GM12892 (cell line): ENCODE data around the gene SHISA7.
A peak's percentile ranks its signal among the peaks of the same experiment; 100 is the strongest.
"Not testable (repeated sequence)": the region's sequence is repeated elsewhere in the genome, so short reads cannot be mapped to it uniquely, and the experiment has no call there.

Experiments
- DNase-seq: peaks from one replicate; pipeline ENCODE4 v3.0.0; 2011; ENCODE audit not compliant: insufficient read length
- FAIRE-seq: peaks from 2 replicates; lab custom pipeline; 2011; peaks lifted over from hg19 to GRCh38; lab: Jason Lieb, UNC
- POLR2A ChIP-seq: IDR thresholded peaks from 2 replicates; pipeline ENCODE4 v1.6.1; 2011; ENCODE audit warnings: low read depth, low read length, control low read depth
- POLR2AphosphoS5 ChIP-seq: IDR thresholded peaks from 2 replicates; pipeline ENCODE4 v1.6.1; 2011; ENCODE audit warnings: low read depth, low read length, control low read depth
- TAF1 ChIP-seq: IDR thresholded peaks from 2 replicates; pipeline ENCODE4 v1.6.1; 2011; ENCODE audit warnings: low read depth, mild to moderate bottlenecking, control low read depth, low read length, borderline replicate concordance

Gene SHISA7

DNA sequence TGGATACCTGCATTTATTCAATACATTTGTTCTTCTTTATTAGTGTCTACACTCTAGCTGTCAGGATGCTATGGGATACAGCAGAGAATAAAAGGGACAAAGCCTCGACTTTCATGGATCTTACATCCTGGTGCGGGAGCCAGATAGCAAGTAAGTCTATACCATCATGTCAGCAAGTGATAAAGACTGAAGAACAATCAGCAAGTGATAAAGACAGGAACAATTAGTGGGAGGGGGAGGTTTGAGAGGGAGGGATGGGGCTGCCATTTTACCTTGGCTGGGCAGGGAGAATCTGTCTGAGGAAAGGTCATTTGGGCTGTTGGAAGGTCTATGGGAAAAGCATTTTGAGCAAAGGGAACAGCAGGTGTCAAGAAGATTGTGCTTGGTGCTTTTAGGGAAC is 32.9 kb downstream of the SHISA7 start:
- TF ChIP-seq TAF1 (no peak), POLR2A (no peak), POLR2AphosphoS5 (no peak)
- no peak for DNase-seq
- FAIRE-seq = no peak

DNA sequence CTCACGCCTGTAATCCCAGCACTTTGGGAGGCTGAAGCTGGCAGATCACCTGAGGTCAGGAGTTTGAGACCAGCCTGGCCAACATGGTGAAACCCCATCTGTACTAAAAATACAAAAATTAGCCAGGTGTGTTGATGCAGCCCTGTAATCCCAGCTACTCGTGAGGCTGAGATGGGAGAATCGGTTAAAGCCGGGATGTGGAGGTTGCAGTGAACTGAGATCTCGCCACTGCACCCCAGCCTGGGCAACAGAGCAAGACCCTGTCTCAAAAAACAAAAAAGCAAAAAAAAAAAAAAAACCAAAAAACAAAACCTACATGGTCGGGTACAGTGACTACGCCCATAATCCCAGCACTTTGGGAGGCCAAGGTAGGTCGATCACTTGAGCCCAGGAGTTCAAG is 33.9 kb downstream of the SHISA7 start:
- not testable (repeated sequence) for DNase-seq, FAIRE-seq

DNA sequence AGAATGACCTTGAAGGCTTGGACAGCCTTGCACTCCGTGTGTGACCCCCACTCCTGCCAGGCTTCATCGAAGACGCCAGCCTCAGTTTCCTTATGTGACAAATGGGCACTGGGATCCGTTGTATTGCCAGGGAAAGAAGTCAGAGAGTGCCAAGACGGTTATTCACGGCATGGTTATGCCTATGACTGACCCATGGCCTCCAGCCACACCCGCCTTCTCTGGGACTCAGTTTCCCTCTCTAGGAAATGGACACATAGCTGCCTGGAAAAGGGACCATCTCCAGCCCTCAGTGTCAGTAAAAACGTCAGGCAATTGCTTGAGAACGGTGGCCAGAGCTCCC is 34.6 kb downstream of the SHISA7 start:
- FAIRE-seq = no peak
- no peak for TF ChIP-seq POLR2A
- TF ChIP-seq TAF1 = no peak
- no peak for TF ChIP-seq POLR2AphosphoS5

DNA sequence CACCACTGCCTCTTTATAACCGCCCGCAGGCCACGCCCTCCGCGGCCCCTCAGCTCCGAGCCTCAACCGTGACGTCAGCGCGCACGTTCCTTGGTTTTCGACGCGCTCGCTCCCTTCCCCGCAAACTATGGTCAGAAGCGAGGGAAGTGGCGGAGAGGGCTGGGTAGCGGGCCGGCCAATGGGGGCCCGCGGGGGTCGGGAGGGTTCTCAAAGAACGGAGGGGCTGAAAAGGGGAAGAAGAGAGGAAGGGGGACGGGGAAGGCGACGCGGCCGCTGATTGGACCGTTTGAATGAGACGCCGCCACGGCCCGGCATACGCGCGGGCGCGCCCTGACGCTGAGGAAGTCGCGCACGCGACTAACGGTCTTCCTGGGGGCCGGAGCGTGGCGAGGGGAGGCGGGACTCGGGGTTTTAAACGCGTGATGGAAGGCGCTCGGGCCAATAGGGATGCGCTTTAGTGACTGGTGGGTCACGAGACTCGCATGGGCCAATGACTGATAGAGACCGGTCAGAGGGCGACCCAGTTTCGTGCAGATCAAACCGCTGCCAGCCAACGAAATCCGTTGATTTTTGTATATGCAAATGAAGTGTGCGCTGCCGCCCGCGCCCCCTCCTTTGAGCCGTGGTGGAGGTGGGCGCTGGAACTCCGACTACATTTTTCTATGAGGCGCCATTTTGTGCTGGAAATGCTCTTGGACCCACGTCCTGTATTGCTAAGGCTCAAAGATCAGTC is 35.1 kb downstream of the SHISA7 start:
- peak; percentile 89 for FAIRE-seq
- no peak for TF ChIP-seq TAF1
- TF ChIP-seq POLR2A = peak; percentile 53
- TF ChIP-seq POLR2AphosphoS5 = peak; percentile 54; the same call in 1 of the 2 replicates
- DNase-seq = peak; percentile 97

More for the DNA sequence above, 34.6 kb downstream of the SHISA7 start:
- no peak for DNase-seq

DNA sequence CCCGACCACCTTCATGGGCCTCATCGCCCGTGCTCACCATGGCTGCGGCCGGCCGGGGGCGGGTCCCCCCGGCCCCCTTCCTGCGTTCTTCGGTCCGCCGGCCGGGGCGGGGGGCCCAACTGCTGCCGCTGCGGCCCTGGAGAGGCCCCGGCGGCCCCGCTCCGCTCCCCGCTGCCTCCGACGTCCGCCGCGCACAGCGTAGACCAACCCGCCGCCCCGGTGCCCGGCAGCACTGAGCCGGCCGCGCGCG is 35.6 kb downstream of the SHISA7 start, which contains the start of gene UBE2S:
UBE2S (minus strand) TSS at position 239 of the 250 bp plus-strand sequence; CDS start at position 40, 199 bp downstream.
- not testable (repeated sequence) for DNase-seq, FAIRE-seq
- peak; percentile 97 for TF ChIP-seq POLR2A
- TF ChIP-seq POLR2AphosphoS5 = peak; percentile 97
- peak; percentile 89 for TF ChIP-seq TAF1

DNA sequence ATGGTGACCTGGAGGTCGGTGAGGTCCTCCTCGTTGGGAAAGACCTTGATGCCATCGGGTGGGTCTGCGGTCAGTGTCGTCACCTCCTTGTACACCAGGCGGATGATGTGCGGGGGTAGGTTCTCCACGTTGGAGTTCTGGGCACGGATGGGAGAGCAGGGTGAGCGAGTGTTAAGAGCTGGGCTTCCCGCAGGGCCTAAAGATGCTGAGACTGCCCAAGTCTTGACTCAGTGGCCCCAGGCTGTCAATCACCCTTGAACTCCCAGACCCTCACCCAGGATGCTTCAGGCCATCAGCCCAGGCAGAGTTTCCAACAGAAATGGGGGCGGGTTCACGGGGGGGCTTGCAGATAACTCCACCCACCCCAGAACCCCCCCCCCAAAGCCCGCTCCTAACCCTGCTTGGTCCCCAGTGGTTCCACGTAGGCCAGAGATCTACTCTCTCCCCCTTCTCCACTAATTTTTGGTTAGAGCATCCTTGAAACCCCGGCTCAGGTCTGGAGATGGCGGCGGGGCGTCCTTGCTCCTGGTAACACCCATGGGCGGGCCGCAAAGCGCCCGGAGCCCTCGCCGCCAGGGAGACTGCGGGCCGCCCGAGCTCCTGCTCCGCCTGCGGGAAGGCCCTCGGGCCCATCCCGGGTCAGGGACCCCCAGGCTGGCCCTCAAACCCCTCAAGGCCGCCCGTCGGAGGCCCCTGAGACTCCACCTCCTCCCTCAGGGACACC is 36.1 kb downstream of the SHISA7 start:
- no peak for TF ChIP-seq POLR2AphosphoS5
- TF ChIP-seq TAF1 = no peak
- no peak for TF ChIP-seq POLR2A
- DNase-seq (peak; percentile 53), FAIRE-seq (no peak)

DNA sequence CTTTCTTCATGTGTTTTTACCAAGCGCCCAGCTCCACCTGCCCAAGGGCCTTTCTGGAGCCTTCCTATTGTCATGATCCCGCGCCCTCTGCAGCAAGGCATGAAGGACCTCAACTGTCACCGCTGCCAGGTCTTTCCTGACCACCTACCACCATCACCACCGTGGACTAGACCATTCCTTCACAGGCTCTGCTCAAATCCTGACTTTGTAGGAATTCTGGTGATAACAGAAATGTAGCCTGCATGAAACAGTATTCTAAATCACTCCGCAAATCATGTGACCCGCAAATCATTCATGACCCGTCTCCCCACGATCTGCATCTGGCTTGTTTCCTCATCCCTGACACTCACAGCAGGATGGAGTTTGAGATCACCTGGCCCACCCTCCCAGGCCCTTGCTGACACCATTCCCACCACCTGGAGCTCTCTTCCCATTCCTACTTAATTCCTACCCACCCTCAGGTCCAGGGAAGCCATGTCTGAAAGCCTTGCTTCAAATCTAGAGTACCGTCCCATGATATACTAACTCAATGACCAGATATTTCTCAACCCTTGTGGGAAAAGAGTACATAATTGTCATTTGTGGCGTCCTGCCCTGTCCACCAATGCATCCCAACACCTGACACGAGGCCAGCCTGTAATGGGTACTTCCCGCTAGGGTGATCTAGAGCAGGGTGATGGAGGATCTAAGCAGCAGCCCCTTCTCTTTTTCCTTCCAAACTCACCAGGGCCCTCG is 36.8 kb downstream of the SHISA7 start:
- DNase-seq (no peak), FAIRE-seq (no peak)
- no peak for TF ChIP-seq TAF1
- TF ChIP-seq POLR2AphosphoS5 = no peak
- no peak for TF ChIP-seq POLR2A

DNA sequence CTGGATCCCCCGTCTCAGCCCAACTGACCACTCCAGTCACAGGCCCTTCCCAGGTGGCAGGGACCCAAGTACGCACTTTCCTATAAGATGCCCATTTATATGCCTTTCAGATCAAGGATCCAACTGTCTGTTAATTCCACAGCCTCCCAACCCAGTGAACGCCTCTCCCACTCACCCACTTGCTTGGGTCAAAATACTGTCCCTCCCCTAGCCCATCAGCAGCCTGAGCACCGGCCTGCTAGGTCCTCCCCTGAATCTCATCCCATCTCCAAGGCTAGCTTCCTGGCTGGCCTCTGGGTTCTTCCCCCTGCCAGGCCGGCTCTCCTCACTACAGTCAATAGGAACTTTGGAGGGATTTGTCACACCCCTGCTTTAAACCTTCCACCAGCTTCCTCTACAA is 37.5 kb downstream of the SHISA7 start:
- FAIRE-seq (no peak), DNase-seq (no peak)
- TF ChIP-seq POLR2A (no peak), TAF1 (no peak), POLR2AphosphoS5 (peak; percentile 32; the same call in 1 of the 2 replicates)

DNA sequence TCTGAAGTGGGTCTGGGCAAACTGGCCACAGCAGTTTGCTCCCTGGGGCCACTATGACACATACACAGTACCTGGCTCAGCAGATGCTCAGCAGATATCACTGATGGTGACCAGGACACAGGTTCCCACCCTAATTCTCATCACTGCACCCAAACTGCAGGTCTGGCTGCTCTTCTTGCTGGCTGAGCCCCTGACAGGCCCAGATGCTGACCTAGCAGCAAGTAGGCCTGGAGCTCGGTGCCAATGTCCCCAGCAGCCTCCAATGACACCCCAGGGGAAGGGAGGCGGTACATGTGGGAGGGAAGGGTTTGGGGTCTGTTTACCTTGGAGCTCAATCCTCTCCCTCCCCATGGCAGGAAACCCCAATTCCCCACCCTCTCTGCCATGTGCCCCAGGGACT is 40.6 kb downstream of the SHISA7 start:
- DNase-seq (no peak), FAIRE-seq (no peak)
- TF ChIP-seq TAF1 = no peak
- no peak for TF ChIP-seq POLR2A
- no peak; the same call in none of the 2 replicates for TF ChIP-seq POLR2AphosphoS5

DNA sequence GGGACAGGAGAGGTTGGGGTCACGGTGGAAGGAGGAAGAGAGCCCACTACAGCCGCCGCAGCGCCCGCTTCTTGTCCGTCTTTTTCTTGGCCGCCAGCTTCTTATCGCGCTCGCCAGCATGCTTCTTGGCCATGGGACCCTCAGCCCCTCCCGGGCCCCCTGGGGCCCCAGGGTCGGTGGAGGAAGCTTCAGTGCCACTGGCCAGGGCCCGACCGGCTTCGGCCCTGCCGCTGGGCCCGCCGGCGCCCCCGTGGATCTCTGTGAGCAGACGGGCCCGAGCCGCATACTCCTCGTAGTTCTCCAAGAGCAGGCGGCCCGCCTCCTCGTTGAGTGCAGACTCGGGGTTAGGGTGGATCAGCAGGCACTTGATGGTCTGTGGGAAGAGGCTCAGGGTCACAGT is 41.7 kb downstream of the SHISA7 start:
- DNase-seq, FAIRE-seq: not testable (repeated sequence)

DNA sequence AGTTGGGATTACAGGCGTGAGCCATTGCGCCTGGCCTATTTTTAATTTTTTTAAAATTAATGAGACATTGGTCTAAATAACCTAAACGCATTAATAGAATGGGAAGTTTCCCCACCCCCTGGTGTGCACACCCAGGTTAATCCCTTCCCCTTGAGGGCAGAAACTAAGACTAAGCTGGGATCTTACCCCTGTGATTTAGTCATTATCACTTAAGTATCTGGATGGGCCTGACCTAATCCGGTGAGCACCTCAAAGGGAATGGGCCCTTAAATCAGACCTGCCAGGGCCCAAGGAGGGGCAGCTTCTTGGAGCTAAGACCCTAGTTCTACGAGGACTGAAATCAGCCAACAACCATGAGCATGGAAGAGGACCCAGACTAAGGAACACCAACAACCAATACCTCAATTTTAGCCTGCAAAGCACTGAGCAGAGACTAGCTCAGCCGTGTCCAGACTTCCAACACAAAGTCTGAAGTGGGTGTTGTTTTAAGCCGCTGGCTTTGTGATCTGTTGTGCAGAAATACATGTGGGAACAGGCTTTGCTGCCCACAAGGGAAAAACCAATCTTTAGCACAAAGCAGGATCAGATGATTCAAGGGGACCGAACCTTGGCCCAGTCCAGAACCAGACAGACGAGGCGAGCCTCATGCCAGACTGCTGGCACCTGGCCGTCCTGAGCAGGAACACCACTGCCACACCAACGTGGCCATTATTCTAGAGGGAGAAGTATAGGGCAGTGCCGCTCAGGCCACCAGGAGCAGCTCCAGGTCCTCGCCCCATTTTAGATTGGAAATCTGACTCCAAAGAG is 42.6 kb downstream of the SHISA7 start:
- FAIRE-seq (no peak), DNase-seq (no peak)
- TF ChIP-seq POLR2AphosphoS5 (no peak; the same call in 1 of the 2 replicates), TAF1 (no peak), POLR2A (no peak; the same call in 1 of the 2 replicates)
